Measurements from ENCODE around the gene DGKD.

DGKD gene

DNA sequence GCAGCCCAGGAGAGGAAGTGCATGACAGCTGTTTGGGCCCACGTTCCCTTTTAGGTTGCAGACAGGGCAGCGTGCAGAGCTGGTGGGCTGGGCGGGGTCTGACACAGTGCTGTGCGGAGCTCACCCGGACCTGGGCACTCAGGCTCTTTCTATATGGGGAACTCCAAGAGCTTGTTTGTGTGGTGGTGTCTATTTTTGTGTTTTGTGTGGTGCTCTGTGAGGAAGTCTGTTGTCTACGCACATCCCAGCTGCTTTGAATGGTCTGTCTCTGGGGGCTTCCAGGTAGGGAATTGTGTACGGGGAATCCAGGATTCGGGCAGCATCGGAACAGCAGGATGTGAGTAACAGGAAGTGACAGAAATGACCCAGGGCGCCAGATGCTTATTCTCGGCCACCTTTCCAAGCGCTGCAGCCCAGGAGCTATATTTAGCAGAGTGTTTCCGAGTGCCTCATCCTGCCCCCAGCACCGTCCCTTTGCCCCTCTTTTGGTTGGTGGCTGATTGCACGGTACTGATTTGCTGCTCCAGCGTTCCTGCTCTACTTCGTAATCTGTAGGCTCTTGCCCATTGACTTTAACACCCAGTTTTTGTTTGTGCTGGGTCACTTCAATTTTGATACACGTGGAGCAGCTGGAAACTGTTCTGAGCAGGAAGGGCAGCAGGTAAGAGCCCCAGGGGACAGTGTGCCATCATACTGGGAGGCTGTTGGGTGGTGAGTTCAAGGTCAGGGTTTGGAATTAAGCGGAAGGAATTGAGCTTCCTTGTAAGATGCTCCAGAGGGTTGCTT lies 64.7 kb downstream of the DGKD start:
- DNase-seq: peak; percentile 62
- in situ Hi-C loops (cut with MboI; ENCODE audit: low pct_unique_long_range_greater_than_20kb, low sequenced_read_pairs): no loop called here

DNA sequence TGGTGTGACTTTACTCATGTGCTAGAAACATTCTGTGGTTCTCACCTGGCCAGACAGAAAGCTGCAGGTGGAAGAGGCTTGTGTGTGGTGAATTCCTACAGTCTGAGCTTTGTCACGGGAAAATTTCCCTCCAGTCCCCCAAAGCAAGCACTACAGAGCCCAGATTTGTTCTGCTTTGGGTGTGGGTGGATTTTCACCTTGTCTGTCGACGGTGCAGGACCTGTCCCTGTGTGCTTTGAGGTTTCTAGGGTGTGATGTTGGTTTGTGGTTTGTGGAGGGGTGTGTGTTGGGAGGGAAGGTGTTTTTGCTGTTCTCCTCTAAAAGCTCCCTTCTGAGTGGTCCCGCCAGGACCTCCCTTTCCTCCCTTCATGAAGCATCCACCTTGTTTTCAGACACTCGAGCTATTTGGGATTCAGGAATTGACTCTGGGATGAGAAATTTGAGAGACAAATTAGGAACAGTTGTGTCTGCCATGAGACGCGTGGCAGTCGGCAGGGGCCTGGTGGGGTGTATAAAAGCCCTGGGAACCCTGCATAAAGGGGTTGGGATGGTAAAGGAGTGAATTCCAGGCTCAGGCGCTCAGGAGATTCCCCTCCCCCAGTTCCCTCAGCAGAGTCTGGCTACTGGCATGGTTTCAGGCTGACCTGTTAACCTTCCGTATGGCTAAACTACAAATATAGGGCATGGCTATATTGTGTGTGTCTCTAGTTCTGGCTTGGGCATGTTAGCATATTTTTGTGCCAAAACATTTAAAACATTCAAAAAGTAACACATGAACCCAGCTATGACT lies 65.5 kb downstream of the DGKD start:
- in situ Hi-C loops (cut with MboI; ENCODE audit: low pct_unique_long_range_greater_than_20kb, low sequenced_read_pairs): no loop called here
- DNase-seq: no peak

DNA sequence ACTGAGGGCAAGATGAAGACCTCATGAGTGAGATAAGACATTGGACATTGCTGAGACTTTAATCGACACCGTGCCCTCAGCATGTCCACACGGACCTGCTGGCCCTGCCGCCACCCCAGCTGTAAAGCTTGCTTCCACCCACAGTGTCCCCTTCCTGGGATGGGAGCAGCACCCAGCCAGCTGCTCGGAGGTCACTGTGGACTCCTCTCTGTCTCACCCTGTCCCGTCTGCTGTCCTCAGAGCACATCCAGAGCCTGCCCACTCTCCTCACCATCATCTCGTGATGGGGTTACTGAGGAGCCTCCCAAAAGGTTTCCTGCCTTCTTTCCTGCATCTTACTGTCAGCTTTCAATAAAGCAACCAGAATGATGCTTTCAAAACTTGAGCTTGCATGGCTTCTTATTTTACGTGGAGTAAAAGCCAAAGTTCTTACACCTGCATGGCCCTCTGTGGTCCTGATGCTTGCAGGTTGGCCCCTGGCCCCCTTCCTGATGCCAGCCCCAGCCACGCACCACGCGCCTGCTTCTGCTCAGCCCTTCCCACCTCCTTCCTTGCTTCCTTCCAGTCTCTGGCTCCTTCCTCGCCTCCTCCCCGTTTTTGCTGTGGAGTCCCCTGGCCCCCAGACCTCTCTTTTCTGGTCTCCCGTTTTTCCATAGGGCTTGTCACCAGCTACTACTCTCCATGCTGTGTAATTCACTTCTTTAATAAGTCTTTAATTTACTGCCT lies 67.0 kb downstream of the DGKD start:
- DNase-seq: no peak
- in situ Hi-C loops (cut with MboI; ENCODE audit: low pct_unique_long_range_greater_than_20kb, low sequenced_read_pairs): no loop called here

DNA sequence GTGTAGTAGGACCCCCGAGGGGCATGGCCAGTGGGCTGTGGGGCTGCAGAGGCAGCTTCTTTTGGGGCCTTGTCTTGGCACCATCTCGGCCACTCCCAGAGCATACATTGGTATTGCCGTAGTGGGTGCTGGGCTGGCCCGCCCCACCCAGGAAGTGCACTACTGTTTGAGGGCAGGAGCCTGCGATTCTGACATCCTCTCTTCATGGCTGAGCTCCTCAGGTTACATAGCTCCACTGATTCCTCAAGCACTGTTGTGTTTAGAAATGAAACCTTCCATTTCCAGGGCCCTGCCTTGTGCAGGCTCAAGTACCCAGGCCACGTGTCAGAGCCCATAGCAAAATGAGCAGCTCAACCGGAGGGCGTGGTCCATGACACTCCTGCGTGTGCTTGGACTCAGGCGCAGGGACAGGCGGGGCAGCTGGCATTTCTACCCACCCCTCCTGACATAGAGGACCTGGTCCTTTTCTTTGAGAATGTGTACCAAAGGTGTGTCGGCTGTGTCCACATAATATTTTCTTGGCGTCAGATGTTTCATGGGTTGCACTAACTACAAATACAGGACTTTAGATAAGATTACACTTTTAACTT lies 67.9 kb downstream of the DGKD start:
- no peak for DNase-seq
- in situ Hi-C loops (cut with MboI; ENCODE audit: low pct_unique_long_range_greater_than_20kb, low sequenced_read_pairs): no loop called here

DNA sequence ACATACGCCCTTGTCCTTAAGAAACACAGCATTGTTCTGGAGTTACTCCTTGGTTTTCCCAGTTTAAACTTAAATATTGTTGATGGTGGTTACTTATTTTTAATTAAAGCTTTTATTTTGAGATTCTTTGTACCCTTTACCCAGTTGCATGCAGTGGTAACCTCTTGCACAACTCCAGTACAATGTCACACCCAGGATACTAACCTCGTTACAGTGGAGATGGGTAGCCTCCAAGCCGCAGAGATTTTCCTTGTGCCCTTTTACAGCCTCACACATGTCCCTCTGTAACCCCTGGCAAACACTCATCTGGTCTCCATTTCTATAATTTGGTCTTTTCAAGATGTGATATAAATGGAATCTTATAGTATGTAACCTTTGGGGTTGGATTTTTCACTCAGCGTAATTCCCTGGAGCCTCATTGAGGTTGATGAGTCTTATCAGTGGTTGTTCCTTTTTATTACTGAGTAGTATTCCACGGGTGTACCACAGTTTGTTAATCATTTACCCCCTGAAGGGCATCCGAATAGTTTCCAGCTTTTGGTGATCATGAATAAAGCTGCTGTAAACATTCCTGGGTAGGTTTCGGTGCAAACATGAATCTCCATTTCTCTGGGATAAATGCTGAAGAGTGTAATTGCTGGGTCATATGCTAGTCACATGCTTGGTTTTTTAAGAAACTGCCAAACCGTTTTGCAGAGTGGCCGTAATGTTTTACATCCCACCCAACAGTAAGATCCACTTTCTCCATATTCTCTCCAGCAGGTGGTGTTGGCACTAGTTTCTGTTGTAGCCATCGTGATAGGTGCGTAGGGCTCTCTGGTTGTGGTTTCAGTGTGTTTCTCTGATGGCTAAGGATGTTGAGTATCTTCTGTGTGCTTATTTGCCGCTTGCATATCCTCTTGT lies 68.6 kb downstream of the DGKD start:
- in situ Hi-C loops (cut with MboI; ENCODE audit: low pct_unique_long_range_greater_than_20kb, low sequenced_read_pairs): no loop called here
- DNase-seq: no peak

DNA sequence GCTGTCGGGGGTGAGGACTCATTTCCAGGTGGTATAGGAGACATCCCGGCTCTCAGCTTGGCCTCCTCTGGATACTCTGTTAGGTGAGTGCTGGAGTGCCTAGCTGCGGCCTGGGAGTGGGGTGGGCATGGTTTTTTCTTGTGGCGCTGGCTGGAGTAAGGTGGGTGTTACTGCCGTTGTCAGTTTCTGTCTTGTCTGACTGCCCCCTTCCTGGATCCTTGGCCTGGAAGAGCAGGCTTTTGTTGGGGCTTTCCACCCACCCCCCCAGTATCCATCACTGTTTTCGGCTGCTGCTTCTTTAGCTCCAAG lies 69.2 kb downstream of the DGKD start:
- in situ Hi-C loops (cut with MboI; ENCODE audit: low pct_unique_long_range_greater_than_20kb, low sequenced_read_pairs): no loop called here
- DNase-seq: no peak

DNA sequence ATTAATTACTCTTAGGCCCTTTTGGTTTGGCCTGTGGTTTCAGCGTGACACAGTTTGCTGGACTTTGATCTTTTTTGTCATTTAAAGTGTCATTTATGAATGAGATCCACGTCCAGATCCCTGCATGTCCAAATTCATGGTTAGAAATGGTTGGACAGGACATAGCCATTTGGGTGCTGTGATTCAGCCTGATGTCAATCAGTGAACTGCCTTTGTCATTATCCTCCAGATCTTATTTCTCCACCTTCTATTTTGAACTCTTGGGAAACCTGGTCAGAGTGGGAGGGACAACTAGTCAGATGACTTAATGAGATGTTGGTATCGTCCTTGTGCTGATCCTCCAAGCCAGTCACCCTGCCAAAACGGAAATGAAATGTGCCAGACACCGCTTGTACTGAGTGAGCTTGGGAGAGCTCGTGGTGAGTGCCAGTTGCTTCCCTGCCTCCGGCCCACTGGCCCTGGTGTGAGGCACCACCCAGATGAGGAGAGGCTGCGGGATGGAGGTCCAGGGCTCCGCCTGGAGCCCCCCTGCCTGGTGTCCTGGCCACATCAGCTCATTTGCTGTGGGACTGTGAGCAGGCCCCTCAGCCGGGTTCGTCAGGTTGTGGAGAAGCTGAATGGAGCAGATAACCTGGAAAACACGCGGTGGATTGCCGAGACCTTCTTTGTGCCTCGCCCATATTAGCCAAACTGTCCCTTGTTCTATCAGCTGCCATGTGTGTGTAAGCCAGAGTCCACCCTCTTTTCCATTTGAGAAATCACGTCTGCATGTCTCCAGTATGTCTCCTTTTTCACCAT lies 70.1 kb downstream of the DGKD start:
- DNase-seq: no peak
- in situ Hi-C loops (cut with MboI; ENCODE audit: low pct_unique_long_range_greater_than_20kb, low sequenced_read_pairs): no loop called here

DNA sequence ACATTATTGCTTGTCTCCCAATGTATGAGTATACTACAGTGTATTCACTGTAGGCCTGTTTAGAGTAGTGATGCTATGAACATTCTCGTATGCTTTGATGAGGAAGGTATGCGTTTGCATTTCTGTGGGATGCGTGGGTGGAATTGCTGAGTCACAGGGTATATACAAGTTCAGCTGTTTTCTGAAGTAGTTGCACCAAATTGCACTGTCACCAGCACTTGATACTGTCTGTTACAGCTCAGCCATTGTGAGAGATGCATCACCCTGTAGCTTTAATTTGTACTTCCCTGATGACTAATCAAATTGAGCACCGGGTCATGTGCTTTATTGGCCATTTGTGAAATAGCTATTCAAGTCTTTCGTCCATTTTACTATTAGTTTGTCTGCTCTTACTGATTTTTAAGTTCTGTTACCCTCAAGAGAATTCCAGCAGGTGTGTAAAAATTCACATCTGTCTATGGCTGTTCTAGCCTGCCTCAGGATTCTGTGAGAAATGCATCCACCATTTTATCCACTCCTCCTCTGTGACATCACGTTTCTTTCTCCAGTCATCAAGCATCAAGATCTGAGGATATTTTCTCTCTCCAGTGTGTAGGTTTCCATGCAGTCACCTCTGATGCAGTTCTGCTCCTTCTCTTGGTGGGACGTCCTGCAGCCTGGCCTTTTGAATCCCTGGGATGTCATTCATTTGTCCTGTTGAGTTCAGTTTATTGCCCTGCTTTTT lies 72.5 kb downstream of the DGKD start:
- in situ Hi-C loops (cut with MboI; ENCODE audit: low pct_unique_long_range_greater_than_20kb, low sequenced_read_pairs): no loop called here
- no peak for DNase-seq

DNA sequence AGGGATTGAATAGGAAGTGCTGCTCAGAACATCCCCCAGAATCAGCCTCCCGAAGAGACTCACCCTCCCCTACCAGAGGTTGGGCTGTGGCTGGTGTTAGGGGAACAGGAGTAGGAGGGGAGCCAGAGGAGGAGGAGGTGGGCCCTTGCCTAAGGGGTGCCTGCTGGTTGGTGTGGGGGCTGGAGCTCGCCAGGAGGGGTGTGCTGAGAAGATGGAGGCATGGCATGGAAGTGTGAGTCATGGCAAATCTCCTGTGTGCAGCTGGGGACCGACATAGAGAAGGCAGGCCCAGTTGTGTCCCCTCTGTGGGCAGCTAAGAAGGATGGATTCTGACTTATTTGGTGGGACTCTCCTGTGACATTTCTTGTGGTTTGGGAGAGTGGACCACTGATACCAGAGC lies 73.7 kb downstream of the DGKD start:
- in situ Hi-C loops (cut with MboI; ENCODE audit: low pct_unique_long_range_greater_than_20kb, low sequenced_read_pairs): no loop called here
- no peak for DNase-seq

DNA sequence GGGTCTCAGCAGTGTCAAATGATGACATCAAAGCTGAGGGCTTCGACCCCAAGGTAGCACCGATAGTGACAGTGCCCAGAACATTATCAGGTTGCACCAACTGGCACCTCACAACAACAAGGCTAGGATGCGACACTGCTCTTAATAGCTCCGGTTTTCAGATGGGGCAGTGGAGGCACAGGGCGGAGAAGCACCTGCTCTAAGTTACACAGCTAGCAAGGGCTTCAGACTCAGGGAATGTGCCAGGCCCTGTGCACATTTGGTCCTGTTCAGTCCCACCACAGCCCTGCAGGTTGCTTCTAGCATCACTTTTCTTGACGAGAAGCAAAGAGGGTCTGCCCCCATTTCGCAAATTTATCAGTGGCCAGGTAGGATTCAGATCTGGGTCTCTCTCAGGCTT lies 74.1 kb downstream of the DGKD start:
- in situ Hi-C loops (cut with MboI; ENCODE audit: low pct_unique_long_range_greater_than_20kb, low sequenced_read_pairs): no loop called here
- no peak for DNase-seq

DNA sequence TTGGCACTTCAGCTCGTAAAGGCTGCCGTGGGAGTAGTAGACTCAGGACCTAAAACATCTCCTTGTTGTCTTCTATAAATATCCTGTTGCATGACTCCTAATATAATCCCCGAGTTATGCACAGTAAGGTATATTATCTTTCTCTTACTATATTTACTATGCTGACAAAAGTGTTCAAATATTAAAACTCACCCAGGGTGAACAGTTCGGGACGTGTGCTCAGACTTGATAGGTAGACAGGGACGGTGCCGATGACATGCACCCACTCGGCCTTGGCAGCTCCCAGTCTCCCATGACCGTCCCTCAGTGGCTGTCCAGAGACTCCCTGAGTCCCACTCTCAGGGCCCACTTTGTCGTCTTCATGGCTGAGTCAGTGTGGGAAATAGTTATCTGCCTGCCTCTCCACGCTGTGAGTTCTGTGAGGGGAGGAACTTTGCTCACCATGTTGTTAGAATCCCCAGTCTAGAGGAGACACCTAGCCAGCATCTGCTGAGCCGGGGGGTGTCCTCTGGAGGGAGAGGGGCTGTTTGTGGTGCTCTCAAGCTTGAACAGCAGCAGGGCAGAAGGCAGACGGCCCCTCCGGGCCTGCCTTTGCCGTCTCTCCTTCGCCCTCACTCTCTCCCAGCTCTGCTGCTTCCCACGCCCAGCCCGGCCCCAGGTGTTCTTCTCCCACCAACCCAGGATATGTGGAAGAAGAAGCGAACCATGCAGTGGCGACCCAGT lies 75.0 kb downstream of the DGKD start:
- no peak for DNase-seq
- in situ Hi-C loops (cut with MboI; ENCODE audit: low pct_unique_long_range_greater_than_20kb, low sequenced_read_pairs): no loop called here

DNA sequence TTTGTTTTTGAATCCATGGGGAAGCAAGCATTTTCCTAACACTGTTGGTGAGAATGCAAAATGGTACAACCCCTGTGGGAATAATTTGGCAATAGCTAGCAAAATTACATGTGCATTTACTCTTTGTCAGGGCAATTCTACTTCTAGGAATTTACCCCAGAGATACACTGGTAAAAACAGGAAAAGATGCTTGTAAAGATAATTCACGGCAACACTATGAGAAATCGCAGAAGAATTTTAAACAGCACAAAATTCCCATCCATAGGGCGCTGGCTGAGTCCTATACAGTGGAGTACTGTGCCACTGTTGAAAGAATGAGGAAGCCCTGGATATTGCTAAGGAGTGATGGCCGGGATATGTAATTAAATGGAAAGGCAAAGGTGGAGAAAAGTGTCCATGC lies 75.8 kb downstream of the DGKD start:
- no peak for DNase-seq
- in situ Hi-C loops (cut with MboI; ENCODE audit: low pct_unique_long_range_greater_than_20kb, low sequenced_read_pairs): no loop called here

DNA sequence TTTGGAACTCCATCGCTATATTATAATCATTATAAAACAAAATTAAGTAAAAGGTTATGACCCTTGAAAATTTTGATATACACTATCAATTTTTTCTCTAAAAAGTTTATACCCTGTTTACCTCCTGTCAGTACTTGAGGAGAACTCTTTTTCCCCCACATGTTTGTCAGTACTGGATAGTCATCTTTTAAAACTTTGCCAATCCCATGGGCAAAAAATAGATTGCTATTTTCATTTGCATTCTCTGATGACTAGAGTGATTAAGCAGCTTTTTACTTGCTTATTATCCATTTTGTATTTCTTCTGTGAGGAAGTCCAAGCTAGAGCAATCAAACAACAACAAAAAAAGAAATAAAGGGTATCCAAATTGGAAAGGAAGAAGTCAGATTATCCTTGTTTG lies 76.4 kb downstream of the DGKD start:
- in situ Hi-C loops (cut with MboI; ENCODE audit: low pct_unique_long_range_greater_than_20kb, low sequenced_read_pairs): no loop called here
- DNase-seq: no peak

DNA sequence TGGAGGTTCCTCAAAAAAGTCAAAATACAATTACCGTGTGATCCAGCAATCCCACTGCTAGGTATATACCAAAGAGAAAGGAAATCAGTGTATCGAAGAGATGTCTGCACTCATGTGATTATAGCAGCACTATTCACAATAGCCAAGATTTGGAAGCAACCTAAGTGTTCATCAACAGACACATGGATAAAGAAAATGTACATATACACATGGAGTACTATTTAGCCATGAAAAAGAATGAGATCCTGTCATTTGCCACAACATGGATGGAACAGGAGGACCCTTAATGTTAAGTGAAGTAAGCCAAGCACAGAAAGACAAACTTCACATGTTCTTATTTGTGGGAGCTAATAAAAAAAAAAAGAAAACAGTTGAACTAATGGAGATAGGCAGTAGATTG lies 78.7 kb downstream of the DGKD start:
- in situ Hi-C loops (cut with MboI; ENCODE audit: low pct_unique_long_range_greater_than_20kb, low sequenced_read_pairs): no loop called here
- no peak for DNase-seq

DNA sequence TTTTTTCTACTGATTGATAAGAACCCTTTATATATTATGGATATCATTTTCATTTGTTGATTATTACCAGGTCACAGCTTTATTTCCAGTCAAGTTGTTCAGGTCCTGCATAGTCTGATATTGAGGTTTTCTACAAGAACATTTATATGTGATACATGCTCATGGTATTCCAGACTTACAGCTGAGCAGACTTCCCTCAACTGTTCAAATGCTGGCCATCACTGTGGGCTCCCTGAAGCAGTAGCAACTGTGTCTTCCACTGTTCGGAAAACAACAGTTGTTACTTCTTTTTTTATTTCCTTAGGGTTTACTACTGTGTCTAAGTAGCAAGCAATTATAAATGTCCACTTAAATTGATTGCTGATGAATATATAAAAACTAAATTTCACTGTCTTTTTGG lies 79.5 kb downstream of the DGKD start:
- in situ Hi-C loops (cut with MboI; ENCODE audit: low pct_unique_long_range_greater_than_20kb, low sequenced_read_pairs): no loop called here
- DNase-seq: no peak

DNA sequence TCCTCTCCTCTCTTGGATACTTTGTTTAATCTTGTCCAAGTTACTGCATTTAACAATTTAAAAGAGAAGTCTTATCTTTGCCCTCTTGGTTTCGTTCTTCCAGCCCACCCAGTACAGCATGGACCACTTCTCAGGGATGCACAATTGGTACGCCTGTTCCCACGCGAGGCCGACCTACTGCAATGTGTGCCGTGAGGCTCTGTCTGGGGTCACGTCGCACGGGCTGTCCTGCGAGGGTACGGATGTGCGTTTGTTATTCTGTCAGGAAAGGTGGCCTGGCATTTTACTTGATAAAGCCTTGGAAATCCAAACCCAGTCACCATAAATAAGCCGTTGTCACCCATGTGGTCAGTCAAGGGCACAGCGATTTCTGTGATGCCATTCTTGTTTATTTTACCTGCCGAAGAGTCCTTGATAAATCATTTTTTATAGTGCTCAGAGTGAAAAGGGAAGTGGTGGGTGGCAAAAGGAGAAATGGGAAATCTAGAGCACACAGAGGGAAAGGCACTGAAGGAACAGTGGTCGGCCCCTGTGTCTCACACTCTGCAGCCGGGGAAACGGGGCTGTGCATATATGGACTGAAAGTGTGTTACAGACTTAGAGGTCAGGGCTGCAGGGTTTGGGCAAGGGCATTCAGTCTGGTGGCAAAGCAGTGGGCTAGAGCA lies 80.5 kb downstream of the DGKD start:
- peak; percentile 43 for DNase-seq
- in situ Hi-C loops (cut with MboI; ENCODE audit: low pct_unique_long_range_greater_than_20kb, low sequenced_read_pairs): no loop called here

All from KBM-7 (cell line).